Stimulated activated naive CD4-positive, alpha-beta T cell (primary cell): ENCODE data around the gene OGFR.

Source experiments
- DNase-seq, 6 experiments: peaks; one replicate each; lab custom pipeline; 2025; lab: John Stamatoyannopoulos, UW

OGFR gene

DNA sequence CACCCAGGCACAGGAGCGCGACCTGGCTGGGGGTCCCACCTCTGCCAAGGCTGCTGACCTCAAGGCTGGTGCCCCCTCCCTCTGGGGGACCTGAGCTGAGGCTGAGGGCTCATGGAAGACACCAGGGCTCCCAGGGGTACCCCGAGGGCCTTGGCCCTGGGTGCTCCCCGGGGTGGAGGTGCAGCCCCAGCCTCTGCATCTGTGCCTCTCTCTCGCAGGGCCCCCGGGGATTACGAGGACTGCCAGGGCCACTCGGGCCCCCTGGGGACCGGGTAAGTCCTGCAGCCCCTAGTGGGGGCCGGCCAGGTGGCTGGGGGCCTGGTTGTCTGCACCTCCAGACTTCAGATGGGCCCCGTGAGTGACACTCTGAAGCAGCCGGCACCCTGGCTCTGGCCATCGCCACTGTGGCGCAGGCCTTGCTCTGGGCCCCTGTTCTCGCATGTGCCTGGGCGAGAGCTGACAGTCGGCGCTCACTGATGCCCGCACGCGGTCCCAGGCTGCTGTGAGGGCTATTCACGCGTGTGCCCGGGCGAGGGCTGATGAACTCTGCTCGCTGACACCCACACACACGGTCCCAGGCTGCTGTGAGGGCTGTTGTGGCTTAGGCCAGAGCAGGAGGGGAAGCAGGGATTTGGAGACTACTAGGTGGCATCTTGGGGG lies 21.5 kb downstream of the OGFR start:
- no peak for DNase-seq

DNA sequence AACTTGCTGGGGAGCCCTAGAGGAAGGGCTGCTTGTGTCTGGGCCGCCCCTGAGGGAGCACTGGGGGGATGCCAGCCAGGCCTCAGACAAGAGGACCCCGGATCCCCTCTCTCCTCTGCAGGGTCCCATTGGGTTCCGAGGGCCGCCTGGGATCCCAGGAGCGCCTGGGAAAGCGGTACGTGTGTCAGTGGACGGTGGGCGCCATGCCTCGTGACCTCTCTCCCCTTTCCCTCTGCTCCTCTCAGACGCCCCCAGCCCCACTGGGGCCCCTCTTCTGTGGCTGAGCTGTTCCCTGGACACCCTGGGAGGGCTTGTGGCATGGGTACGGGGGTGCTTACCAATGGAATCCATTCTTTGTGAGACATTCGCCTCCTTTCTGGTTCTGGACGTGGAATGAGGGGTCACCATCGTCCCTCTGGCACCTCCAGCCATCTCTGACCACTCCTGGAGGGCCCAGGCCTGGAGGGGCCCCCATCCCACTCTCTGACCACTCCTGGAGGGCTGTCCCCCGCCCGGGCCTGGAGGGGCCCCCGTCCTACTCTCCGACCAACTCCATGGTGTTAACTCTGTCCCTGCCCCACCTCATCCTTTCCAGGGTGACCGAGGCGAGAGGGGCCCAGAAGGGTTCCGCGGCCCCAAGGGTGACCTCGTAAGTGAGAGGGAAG lies 22.1 kb downstream of the OGFR start:
- DNase-seq: no peak

DNA sequence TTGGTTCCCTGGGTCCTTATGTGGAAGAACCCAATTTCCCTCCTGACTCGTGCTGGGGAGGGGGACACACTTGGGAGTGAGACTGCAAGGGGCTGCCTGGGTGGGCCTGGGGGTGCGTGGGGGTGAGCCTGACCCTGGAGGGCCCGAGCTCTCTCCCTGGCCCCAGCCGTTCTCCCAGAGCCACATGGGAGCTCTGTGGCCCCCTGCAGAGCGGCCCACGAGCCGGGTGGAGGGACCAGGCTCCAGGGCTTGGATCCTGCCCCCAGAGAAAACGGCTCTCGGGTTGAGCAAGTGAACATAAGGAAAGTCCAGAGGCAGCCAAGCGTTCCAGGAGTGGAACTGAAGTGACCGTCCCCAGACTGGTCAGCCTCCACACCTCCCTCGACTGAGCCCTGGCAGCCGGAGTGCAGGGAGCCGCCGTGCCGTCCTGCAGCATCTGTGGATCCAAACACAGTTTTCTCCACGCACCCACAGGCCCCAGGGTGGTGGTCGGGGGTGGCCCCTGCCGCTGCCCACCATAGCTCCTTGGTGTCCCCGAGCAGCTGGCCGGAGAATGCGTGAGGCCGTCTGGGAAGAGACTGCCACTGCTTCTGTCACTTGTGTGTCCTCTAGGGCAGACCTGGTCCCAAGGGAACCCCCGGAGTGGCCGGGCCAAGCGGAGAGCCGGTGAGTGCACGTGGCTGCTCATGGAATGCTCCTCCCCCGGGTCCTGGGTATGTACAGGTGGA lies 22.8 kb downstream of the OGFR start:
- no peak for DNase-seq

DNA sequence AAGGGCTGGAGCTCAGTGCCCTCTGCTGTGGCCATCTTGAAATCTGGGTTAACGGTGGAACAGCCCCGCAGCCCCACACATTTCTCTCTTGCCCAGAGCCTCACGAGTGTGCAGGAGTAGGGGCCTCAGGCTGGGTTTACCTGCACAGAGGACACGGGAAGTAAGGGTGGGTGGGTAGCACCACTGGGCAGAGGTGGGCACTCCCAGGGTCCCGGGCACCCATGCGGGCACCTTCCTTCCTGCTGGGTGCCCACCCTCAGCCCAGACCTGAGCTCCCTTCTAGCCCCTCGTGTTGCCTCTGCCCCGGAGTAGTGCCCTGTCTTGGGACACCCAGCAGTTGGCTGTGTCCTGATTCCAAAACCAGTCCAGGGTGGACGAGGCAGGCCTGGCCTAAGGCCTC lies 23.4 kb downstream of the OGFR start:
- no peak for DNase-seq

DNA sequence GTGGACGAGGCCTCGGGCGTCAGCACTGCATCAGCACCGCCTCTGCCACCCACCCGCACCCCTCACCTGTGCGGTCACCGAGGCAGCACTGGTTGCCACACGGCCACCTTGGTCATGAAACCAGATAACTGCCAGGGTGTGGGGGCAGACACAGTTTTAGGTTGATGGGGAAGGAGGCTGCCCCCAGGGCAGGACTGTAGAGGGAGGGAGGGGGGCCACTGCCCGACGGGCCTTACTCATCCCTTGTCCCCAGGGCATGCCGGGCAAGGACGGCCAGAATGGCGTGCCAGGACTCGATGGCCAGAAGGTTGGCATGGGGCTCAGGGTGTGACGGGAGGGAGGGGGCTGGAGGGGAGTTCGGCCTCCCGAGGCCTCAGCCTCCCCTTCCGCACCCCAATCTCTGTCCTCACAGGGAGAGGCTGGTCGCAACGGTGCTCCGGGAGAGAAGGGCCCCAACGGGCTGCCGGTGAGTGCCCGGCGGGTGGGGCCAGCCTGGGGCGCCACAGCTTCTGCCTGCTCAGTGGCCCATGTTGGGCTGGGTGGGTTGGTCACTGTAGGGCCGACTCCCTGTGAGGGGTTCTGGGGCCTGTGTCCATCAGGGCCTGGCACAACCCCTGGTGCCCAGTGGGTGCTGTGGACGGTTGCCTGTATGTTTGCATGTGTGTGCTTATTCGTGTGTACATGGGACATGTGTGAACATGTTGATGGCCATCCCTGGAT lies 24.0 kb downstream of the OGFR start:
- DNase-seq: no peak

GRCh38 chr20:62829231-62830230 lies 24.9 kb downstream of the OGFR start:
- no peak for DNase-seq

DNA sequence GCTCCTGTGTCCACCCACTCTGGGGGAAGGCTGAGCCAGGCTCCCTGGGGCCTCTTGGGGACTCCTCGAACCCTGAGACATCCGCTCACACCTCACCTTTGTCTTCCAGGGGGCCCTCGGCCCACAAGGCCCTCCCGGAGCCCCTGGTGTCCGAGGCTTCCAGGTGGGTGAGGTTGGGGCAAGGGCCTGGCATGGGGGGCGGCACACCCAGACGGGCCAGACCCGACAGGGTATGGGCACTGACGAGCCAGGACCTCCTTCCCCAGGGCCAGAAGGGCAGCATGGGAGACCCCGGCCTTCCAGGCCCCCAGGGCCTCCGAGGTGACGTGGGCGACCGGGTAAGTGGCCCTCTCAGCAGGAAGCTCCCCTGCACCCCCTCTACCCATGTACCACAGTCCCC lies 25.6 kb downstream of the OGFR start:
- DNase-seq: no peak

- DNase-seq: no peak
Measured at GRCh38 chr20:62830821-62831220, 26.2 kb downstream of the OGFR start.

DNA sequence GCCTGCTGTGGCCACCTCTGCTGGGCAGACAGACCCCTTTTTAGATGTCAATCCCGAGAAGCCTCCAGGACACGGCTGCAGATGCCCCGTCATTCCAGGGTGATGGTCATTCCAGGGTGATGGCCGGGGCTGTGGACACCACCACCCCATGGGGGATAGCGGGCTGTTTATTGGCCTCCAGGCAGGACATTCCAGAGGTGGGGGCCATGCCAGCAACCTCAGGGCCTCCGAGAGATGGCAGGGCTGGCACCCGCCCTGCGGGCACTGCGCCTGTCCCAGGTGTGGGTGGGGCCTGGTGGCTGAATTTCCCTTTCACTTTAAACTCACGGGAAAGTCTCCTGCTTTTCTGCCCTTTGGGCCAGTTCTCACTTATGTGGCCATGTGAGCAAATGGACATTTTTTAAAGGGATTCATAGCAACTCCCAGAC lies 26.7 kb downstream of the OGFR start:
- no peak for DNase-seq

- DNase-seq: no peak
Measured at GRCh38 chr20:62831854-62832211, 27.2 kb downstream of the OGFR start.

GRCh38 chr20:62832212-62832922 lies 27.7 kb downstream of the OGFR start:
- DNase-seq: no peak

DNA sequence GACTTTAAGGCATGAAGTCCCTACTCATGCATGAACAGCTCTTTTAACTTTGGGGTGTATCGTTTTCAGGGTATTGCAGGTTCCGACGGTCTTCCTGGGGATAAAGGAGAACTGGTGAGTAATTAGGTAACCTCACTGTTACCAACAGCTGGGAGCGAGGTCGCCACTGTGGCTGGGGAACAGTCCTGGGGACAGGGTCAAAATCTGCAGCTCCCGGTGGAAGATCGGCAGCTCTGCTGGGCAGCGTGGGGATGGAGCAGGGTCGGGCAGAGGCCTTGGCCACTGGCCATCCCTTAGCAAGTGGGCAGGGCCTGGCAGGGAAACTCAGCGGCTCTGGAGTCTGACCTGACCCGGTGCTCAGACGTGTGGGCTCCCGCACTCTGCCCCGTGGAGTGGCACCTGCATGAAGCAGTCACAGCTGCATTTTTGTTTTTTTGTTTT lies 28.3 kb downstream of the OGFR start:
- no peak for DNase-seq

DNA sequence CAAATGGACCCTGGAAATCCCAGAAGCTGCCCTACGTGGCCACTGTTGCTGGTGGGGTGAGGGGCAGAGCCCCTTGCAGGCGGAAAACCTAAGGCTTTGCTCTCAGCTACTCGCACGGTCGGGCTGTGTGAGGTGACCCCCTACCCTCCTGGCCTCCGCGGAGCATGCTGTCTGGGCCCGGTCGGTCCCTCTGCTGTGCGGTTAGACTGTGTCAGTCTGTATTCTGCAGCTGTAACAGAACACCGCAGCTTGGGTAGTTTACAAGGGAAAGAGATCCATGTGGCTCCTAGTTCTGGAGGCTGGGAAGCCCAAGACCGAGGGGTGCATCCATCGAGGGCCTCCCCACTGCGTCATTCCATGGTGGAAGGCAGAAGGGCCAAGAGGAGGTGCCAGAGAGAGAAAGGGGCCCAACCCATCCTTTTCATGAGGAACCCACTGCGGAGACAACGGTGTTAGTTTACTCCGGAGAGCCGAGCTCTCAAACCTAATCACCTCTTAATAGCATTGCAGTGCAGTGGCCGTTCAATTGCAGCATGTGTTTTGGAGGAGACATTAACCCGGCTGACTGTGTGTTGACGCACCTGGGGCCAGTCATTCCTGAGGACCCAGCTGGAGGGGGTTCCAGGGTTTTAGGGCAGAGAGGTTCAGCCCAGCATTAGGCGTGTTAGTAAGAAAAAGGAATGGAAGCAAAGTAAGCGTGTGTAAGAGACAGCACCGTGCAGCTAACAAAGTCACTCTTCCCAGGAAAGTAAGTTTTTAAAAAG lies 30.5 kb downstream of the OGFR start:
- no peak for DNase-seq

- DNase-seq: no peak
Measured at GRCh38 chr20:62835931-62836861, 31.6 kb downstream of the OGFR start.

DNA sequence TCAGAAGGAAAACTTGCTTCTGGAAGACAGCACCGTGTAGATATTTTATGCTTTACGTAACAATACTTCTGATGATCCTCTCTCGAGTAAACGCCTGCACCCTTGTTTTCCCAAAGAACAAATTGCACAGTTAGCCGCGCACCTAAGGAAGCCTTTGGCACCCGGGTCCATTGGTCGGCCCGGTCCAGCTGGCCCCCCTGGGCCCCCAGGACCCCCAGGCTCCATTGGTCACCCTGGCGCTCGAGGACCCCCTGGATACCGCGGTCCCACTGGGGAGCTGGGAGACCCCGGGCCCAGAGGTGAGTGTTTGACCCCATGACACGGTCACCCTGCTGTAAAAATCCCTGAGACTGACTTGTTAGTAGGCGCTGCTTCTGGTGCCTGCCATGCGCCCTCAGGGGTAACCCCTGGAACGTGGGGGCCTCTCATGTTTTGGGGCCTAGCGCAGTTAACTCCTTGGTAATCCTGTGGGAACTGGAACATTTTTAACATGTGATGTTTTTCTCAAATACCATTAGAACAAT lies 32.4 kb downstream of the OGFR start:
- DNase-seq: no peak

GRCh38 chr20:62837790-62838127 lies 33.1 kb downstream of the OGFR start:
- DNase-seq: no peak

GRCh38 chr20:62838128-62838891 lies 33.7 kb downstream of the OGFR start:
- no peak for DNase-seq

GRCh38 chr20:62839261-62839660 lies 34.6 kb downstream of the OGFR start:
- DNase-seq: no peak
